ENCODE results near the gene KLC1.
"Not testable (repeated sequence)": the region's sequence is repeated elsewhere in the genome, so short reads cannot be mapped to it uniquely, and the experiment has no call there.

GRCh38 chr14:103653336-103653735 is 24.3 kb downstream of the KLC1 start:
- TF ChIP-seq CTCF (IDR thresholded peaks at IDR 0.05; ENCODE audit: low read depth, low read length, poor library complexity, severe bottlenecking); EZH2phosphoT487 (IDR thresholded peaks at IDR 0.05; ENCODE audit: borderline replicate concordance, low read length): not testable (repeated sequence)

Measured in DOHH2 (cell line).